ENCODE results near the gene TNFAIP8L1. TPM values are rescaled to one million over a fixed set of nuclear protein-coding genes. Genes with fewer than 3 reads are reported as not detected.

Gene TNFAIP8L1
- total and polyA plus RNA-seq, 4 donors: 15.6 to 29.0 (median 20.1) TPM

DNA sequence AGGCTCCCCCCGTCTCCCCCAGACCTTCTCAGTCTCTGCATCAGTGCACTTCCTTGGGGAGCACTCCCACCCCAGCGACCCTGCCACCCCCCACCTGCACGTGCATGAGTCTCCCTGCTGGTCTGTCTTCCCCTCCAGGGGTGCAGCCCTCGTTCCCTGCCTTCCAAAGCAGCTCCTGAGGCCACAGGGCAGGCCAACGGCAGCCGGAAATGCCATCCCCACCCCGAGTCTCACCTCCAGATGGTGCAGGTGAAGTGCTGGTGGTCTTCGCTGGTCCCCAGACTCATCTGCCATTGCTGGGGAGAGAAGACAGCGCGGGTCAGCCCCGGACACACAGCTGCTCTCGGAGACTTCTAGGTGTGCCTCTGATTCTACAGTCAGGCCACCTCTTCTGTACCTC is 25.3 kb downstream of the TNFAIP8L1 start:
- H3K9me3 ChIP-seq (ENCODE audit: control insufficient read depth in 4 of 4, low read length in 3 of 4): no peaks in the 10 kb centered on the region
- H3K27me3 ChIP-seq (ENCODE audit: control insufficient read depth in 4 of 4, insufficient read depth in 4 of 4, low read length in 3 of 4): no peaks in the 10 kb centered on the region
- no peak for DNase-seq (ENCODE audit: low spot score)
- no peak overlapping the region for H3K27ac ChIP-seq (ENCODE audit: low read depth in 1 of 2, low read length in 2 of 2)
- peaks cover 9 to 43% (median 30%) of the 10 kb centered on the region in 4 donors for H3K36me3 ChIP-seq (ENCODE audit: control insufficient read depth in 4 of 4, insufficient read depth in 3 of 4, low read depth in 1 of 4, low read length in 3 of 4)
- peaks cover 4 to 25% (median 17%) of the 10 kb centered on the region in 4 donors for H3K4me1 ChIP-seq (ENCODE audit: control insufficient read depth in 4 of 4, insufficient read depth in 4 of 4, low read length in 3 of 4)
- H3K4me3 ChIP-seq (ENCODE audit: low read depth in 1 of 3, low read length in 3 of 3): no peak overlapping the region
- 94% methylated on average over 12 of the region's 12 CpGs for WGBS
- no peak overlapping the region for H3K9ac ChIP-seq (ENCODE audit: low read depth in 1 of 2, low read length in 2 of 2)
- TF ChIP-seq, protein P1, sequence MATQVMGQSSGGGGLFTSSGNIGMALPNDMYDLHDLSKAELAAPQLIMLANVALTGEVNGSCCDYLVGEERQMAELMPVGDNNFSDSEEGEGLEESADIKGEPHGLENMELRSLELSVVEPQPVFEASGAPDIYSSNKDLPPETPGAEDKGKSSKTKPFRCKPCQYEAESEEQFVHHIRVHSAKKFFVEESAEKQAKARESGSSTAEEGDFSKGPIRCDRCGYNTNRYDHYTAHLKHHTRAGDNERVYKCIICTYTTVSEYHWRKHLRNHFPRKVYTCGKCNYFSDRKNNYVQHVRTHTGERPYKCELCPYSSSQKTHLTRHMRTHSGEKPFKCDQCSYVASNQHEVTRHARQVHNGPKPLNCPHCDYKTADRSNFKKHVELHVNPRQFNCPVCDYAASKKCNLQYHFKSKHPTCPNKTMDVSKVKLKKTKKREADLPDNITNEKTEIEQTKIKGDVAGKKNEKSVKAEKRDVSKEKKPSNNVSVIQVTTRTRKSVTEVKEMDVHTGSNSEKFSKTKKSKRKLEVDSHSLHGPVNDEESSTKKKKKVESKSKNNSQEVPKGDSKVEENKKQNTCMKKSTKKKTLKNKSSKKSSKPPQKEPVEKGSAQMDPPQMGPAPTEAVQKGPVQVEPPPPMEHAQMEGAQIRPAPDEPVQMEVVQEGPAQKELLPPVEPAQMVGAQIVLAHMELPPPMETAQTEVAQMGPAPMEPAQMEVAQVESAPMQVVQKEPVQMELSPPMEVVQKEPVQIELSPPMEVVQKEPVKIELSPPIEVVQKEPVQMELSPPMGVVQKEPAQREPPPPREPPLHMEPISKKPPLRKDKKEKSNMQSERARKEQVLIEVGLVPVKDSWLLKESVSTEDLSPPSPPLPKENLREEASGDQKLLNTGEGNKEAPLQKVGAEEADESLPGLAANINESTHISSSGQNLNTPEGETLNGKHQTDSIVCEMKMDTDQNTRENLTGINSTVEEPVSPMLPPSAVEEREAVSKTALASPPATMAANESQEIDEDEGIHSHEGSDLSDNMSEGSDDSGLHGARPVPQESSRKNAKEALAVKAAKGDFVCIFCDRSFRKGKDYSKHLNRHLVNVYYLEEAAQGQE (IDR thresholded peaks at IDR 0.05): no peak
- TF ChIP-seq NR2F2 (IDR thresholded peaks at IDR 0.05): no peak
- TF ChIP-seq HNF4A (conservative IDR thresholded peaks at IDR 0.05): no peak
- TF ChIP-seq FOXA2 (IDR thresholded peaks at IDR 0.05): no peak
- no peak for TF ChIP-seq RAD21 (IDR thresholded peaks at IDR 0.05)
- TF ChIP-seq SP1 (IDR thresholded peaks at IDR 0.05): no peak
- no peak for TF ChIP-seq EGR1 (IDR thresholded peaks at IDR 0.05; ENCODE audit: low read depth in 2 of 2)
- TF ChIP-seq RXRA (IDR thresholded peaks at IDR 0.05): no peak
- no peak for TF ChIP-seq TAF1 (conservative IDR thresholded peaks at IDR 0.05)

DNA sequence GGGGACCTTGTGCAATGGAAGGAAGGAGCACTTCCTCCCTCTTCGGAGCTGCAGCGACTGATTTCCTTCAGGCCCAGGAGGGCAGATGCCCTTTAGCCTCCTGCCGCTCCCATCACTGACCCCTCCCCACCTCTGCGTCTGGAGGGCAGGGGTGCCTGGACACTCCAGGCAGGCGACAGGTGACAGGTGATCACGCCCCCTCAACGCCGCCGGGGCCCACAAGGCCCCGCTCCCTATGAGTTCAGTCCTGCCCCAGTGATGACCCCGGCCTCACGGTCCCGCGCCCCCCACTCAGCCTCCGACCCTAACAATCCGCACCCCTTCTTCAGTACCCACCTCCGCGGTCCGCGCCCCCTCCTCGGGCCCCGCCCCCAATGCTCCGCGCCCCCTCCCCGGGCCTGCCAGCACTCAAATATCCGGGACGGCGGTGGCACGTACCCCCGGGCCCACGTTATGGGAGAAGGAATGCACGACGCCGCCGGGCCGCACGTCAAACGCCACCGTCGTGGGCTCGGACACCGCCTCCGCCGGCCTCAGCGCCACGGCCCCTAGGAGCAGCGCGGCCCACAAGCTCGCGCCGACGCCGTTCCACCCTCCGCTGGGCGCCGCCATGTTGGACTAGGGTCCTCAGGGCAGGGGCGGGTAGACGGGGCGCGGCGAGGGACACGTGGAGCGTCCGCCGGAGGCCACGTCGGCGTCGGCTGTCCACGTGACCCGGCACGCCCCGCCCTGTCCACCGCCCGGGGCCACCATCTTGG is 30.6 kb downstream of the TNFAIP8L1 start, which contains the start of gene MYDGF:
TSS of gene MYDGF (minus strand) at position 620 of the 758 bp plus-strand sequence. CDS start at position 612, 8 bp downstream.
- Histone ChIP-seq H3K27me3 (ENCODE audit: control insufficient read depth in 4 of 4, insufficient read depth in 4 of 4, low read length in 3 of 4) (no peaks in the 10 kb centered on the region), H3K4me3 (ENCODE audit: low read depth in 1 of 3, low read length in 3 of 3) (peak within 1 kb of the TSS; percentile 89 to 99 (median 93)), H3K27ac (ENCODE audit: low read depth in 1 of 2, low read length in 2 of 2) (peak within 1 kb of the TSS; percentile 91 to 92), H3K4me1 (ENCODE audit: control insufficient read depth in 4 of 4, insufficient read depth in 4 of 4, low read length in 3 of 4) (peaks cover 5 to 27% (median 19%) of the 10 kb centered on the region in 4 donors), H3K36me3 (ENCODE audit: control insufficient read depth in 4 of 4, insufficient read depth in 3 of 4, low read depth in 1 of 4, low read length in 3 of 4) (peaks cover 0 to 23% (median 11%) of the 10 kb centered on the region in 4 donors), H3K9ac (ENCODE audit: low read depth in 1 of 2, low read length in 2 of 2) (peak within 1 kb of the TSS; percentile 36 to 90), H3K9me3 (ENCODE audit: control insufficient read depth in 4 of 4, low read length in 3 of 4) (no peaks in the 10 kb centered on the region)
- under 1% methylated on average over 75 of the region's 75 CpGs for WGBS
- TF ChIP-seq, protein P2, sequence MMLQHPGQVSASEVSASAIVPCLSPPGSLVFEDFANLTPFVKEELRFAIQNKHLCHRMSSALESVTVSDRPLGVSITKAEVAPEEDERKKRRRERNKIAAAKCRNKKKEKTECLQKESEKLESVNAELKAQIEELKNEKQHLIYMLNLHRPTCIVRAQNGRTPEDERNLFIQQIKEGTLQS (IDR thresholded peaks at IDR 0.05): no peak
- TF ChIP-seq FOXA1 (IDR thresholded peaks at IDR 0.05) (no peak), FOXA2 (IDR thresholded peaks at IDR 0.05) (no peak), YY1 (IDR thresholded peaks at IDR 0.05) (peak; percentile 96), RAD21 (IDR thresholded peaks at IDR 0.05) (peak in 1 of 2 donors; percentile 20), EGR1 (IDR thresholded peaks at IDR 0.05; ENCODE audit: low read depth in 2 of 2) (no peak)
- DNase-seq (ENCODE audit: low spot score): peak; percentile 91

DNA sequence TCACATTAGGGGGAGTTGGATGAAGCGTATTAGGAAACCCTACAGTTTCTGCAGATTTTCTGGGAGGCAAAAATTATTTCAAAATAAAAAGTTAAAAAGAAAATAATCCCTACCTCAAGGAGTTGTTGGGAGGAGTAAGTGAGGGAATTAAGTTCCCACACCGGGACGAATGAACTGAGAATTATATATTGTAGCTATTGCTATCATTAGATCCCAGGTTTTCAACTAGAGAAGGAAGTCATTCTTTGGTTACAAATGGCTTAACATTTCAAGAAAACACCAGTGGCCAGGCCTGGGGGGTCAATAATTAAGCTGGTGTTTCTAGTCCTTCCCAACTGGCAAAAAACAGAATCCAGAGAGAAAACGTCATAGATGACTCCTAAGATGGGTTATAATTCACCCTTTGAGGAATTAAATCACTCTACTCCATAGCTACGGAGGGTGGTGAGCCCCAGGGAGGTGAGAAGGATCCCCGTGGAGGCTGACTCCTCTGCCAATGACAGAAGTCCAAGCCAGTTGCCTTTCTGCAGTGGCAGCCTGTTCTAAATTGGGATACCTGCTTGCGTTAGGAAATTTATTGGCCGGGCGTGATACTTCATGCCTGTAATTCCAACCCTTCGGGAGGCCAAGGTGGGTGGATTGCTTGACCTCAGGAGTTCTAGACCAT is 32.0 kb downstream of the TNFAIP8L1 start:
- H3K27ac ChIP-seq (ENCODE audit: low read depth in 1 of 2, low read length in 2 of 2): peak overlapping the region; percentile 61 to 92
- 73% methylated on average over 10 of the region's 10 CpGs for WGBS
- TF ChIP-seq, protein P1 (IDR thresholded peaks at IDR 0.05): no peak
- TF ChIP-seq, protein P3, sequence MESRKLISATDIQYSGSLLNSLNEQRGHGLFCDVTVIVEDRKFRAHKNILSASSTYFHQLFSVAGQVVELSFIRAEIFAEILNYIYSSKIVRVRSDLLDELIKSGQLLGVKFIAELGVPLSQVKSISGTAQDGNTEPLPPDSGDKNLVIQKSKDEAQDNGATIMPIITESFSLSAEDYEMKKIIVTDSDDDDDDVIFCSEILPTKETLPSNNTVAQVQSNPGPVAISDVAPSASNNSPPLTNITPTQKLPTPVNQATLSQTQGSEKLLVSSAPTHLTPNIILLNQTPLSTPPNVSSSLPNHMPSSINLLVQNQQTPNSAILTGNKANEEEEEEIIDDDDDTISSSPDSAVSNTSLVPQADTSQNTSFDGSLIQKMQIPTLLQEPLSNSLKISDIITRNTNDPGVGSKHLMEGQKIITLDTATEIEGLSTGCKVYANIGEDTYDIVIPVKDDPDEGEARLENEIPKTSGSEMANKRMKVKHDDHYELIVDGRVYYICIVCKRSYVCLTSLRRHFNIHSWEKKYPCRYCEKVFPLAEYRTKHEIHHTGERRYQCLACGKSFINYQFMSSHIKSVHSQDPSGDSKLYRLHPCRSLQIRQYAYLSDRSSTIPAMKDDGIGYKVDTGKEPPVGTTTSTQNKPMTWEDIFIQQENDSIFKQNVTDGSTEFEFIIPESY (IDR thresholded peaks at IDR 0.05): no peak
- TF ChIP-seq NR2F2 (IDR thresholded peaks at IDR 0.05) (no peak), HNF4G (IDR thresholded peaks at IDR 0.05) (no peak), RAD21 (IDR thresholded peaks at IDR 0.05) (no peak)

More for the DNA sequence above, 32.0 kb downstream of the TNFAIP8L1 start:
- no peak overlapping the region for H3K4me3 ChIP-seq (ENCODE audit: low read depth in 1 of 3, low read length in 3 of 3)
- no peaks in the 10 kb centered on the region for H3K27me3 ChIP-seq (ENCODE audit: control insufficient read depth in 4 of 4, insufficient read depth in 4 of 4, low read length in 3 of 4)
- H3K9me3 ChIP-seq (ENCODE audit: control insufficient read depth in 4 of 4, low read length in 3 of 4): no peaks in the 10 kb centered on the region
- peaks cover 6 to 19% (median 13%) of the 10 kb centered on the region in 4 donors for H3K36me3 ChIP-seq (ENCODE audit: control insufficient read depth in 4 of 4, insufficient read depth in 3 of 4, low read depth in 1 of 4, low read length in 3 of 4)
- peaks cover 5 to 27% (median 19%) of the 10 kb centered on the region in 4 donors for H3K4me1 ChIP-seq (ENCODE audit: control insufficient read depth in 4 of 4, insufficient read depth in 4 of 4, low read length in 3 of 4)
- DNase-seq (ENCODE audit: low spot score): no peak
- no peak overlapping the region for H3K9ac ChIP-seq (ENCODE audit: low read depth in 1 of 2, low read length in 2 of 2)

All from liver (tissue), 9 donors.